HepG2 (cell line): ENCODE data around the gene ARL8A. TPM values are rescaled to one million over a fixed set of nuclear protein-coding genes. Genes with fewer than 3 reads are reported as not detected.

Source experiments
- ARNTL ChIP-seq: sonication (generic); formaldehyde crosslinking; IDR thresholded peaks from 2 replicates; pipeline ENCODE4 v1.4.0; 2020; ENCODE audit warnings: mild to moderate bottlenecking, missing genetic modification reagents
- CTCF ChIP-seq: sonication (generic); formaldehyde crosslinking; IDR thresholded peaks from 2 replicates; pipeline ENCODE4 v1.5.0; 2020; ENCODE audit warnings: mild to moderate bottlenecking, missing genetic modification reagents, moderate library complexity
- ESRRA ChIP-seq: sonication (generic); formaldehyde crosslinking; IDR thresholded peaks from 2 replicates; pipeline ENCODE4 v1.5.1; 2020; ENCODE audit warnings: mild to moderate bottlenecking, low read depth, missing genetic modification reagents
- GABPB1 ChIP-seq: IDR thresholded peaks from 2 replicates; pipeline ENCODE4 v1.6.1; 2016; ENCODE audit warnings: mild to moderate bottlenecking, missing genetic modification reagents, moderate library complexity, missing compliant biosample characterization
- HHEX ChIP-seq: IDR thresholded peaks from 2 replicates; pipeline ENCODE4 v1.6.1; 2016; ENCODE audit warnings: control low read depth
- HIC2 ChIP-seq: sonication (generic); formaldehyde crosslinking; IDR thresholded peaks from 2 replicates; pipeline ENCODE4 v1.9.0; 2022; ENCODE audit warnings: low read depth, missing genetic modification reagents
- MIXL1 ChIP-seq: IDR thresholded peaks from 2 replicates; pipeline ENCODE4 v1.6.1; 2016
- MYC ChIP-seq: sonication (generic); formaldehyde crosslinking; IDR thresholded peaks from 2 replicates; pipeline ENCODE4 v1.9.0; 2021; ENCODE audit warnings: missing genetic modification reagents, borderline replicate concordance
- RERE ChIP-seq: IDR thresholded peaks from 2 replicates; pipeline ENCODE4 v1.6.1; 2016; ENCODE audit warnings: low read depth, missing genetic modification reagents, missing compliant biosample characterization
- SNAPC2 ChIP-seq: sonication (generic); formaldehyde crosslinking; IDR thresholded peaks from 2 replicates; pipeline ENCODE4 v1.8.1; 2022; ENCODE audit warnings: mild to moderate bottlenecking, missing genetic modification reagents
- TFDP1 ChIP-seq: IDR thresholded peaks from 2 replicates; pipeline ENCODE4 v1.6.1; 2016; ENCODE audit warnings: missing compliant biosample characterization, missing genetic modification reagents, borderline replicate concordance
- ZEB1 ChIP-seq: IDR thresholded peaks from 2 replicates; pipeline ENCODE4 v1.6.1; 2012; ENCODE audit warnings: mild to moderate bottlenecking, low read depth, inconsistent platforms; ENCODE audit not compliant: insufficient replicate concordance
- ZFP36L1 ChIP-seq: sonication (generic); formaldehyde crosslinking; IDR thresholded peaks from 2 replicates; pipeline ENCODE4 v1.8.0; 2022; ENCODE audit warnings: mild to moderate bottlenecking, missing genetic modification reagents, moderate library complexity
- ZFY ChIP-seq: sonication (generic); formaldehyde crosslinking; IDR thresholded peaks from 2 replicates; pipeline ENCODE4 v1.4.0; 2020; ENCODE audit warnings: missing genetic modification reagents
- ZNF230 ChIP-seq: sonication (generic); formaldehyde crosslinking; IDR thresholded peaks from 2 replicates; pipeline ENCODE4 v1.4.0; 2020; ENCODE audit warnings: mild to moderate bottlenecking, missing genetic modification reagents
- ZNF746 ChIP-seq: sonication (generic); formaldehyde crosslinking; IDR thresholded peaks from 2 replicates; pipeline ENCODE4 v1.8.0; 2022; ENCODE audit warnings: mild to moderate bottlenecking, missing genetic modification reagents
- polyA plus RNA-seq, 8 experiments: library from polyadenylated mRNA; depleted of rRNA in 3 of 8; stranded (reverse) in 7 of 8; unstranded in 1 of 8; fragments of >200 nt; fragmentation: Illumina TruSeq in 4 of 8; extraction: Trizol in 4 of 8; gene quantifications; 2 replicates each; pipeline versions ENCODE4 v1.2.1 to v1.2.3, GENCODE V29; 2011 to 2016; ENCODE audit warnings: low read depth in 4 of 8, missing spikeins in 1 of 8, mixed read lengths in 1 of 8; ENCODE audit not compliant: insufficient read depth in 1 of 8
- total RNA-seq, 5 experiments: library from RNA; depleted of rRNA; stranded (reverse); fragments of >200 nt; fragmentation: Illumina TruSeq; extraction: Trizol; gene quantifications; 2 replicates each; pipeline ENCODE4 v1.2.3, GENCODE V29; 2016; ENCODE audit warnings: low read depth in 1 of 5
- TF ChIP-seq, protein P1 (sequence below): sonication (generic); formaldehyde crosslinking; IDR thresholded peaks from 2 replicates; pipeline ENCODE4 v1.8.1; 2023; ENCODE audit warnings: missing genetic modification reagents, mild to moderate bottlenecking, borderline replicate concordance

ARL8A gene
- total and polyA plus RNA-seq, 2 of the 13 experiments (the other 11 are each of a cell fraction or from before 2014, with no cell fraction given), result 2.7 to 23.4 TPM

GRCh38 chr1:202143011-202143767, 1.3 kb downstream of the ARL8A start (continued):
- peak; percentile 56; the same call in 1 of the 2 replicates for TF ChIP-seq RERE (CRISPR knock-in tag)
- TF ChIP-seq ZNF230 (CRISPR knock-in tag), result peak; percentile 32; the same call in 1 of the 2 replicates
- peak; percentile 58; the same call in 1 of the 2 replicates for TF ChIP-seq ZFP36L1
- no peak for TF ChIP-seq SNAPC2
- TF ChIP-seq MYC, result no peak
- TF ChIP-seq CTCF, result no peak
- no peak; the same call in 1 of the 2 replicates for TF ChIP-seq HIC2 (CRISPR knock-in tag)
- 0 out of 2 replicates have a peak, but pooled peaks have one; percentile 77 for TF ChIP-seq ZNF746 (CRISPR knock-in tag)
- 0 out of 2 replicates have a peak, but pooled peaks have one; percentile 55 for TF ChIP-seq ZFY (CRISPR knock-in tag)
- TF ChIP-seq TFDP1, result peak; percentile 50; the same call in 1 of the 2 replicates
- TF ChIP-seq ARNTL (CRISPR knock-in tag), result 0 out of 2 replicates have a peak, but pooled peaks have one; percentile 36
- TF ChIP-seq GABPB1 (CRISPR knock-in tag), result peak; percentile 22; the same call in 1 of the 2 replicates
- 0 out of 2 replicates have a peak, but pooled peaks have one; percentile 57 for TF ChIP-seq ESRRA (CRISPR knock-in tag)
- peak; percentile 76 for TF ChIP-seq ZEB1
- TF ChIP-seq, protein P1, sequence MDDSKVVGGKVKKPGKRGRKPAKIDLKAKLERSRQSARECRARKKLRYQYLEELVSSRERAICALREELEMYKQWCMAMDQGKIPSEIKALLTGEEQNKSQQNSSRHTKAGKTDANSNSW (CRISPR knock-in tag), result no peak
- TF ChIP-seq HHEX (CRISPR knock-in tag), result 0 out of 2 replicates have a peak, but pooled peaks have one; percentile 15
- peak; percentile 34; the same call in 1 of the 2 replicates for TF ChIP-seq MIXL1
